HepG2 (cell line): ENCODE results near the gene IDUA. TPM values are rescaled to one million over a fixed set of nuclear protein-coding genes. Genes with fewer than 3 reads are reported as not detected.

ENCODE experiments used
- ATAC-seq: fragments of 200-7000 bp; cut with Tn5 transposase; 3 replicates; pipeline ENCODE4 v1.9.1; 2020; ENCODE audit warnings: mild to moderate bottlenecking, moderate library complexity
- BruUV-seq: library from RNA; stranded (reverse); fragments of 400-500 nt; replicated peaks from 2 replicates; lab custom pipeline; 2021; lab: Mats Ljungman, UMichigan
- CTCF ChIA-PET: fragments of 300-600 bp; formaldehyde crosslinking; extraction: SDS; loops from one replicate; lab custom pipeline; 2021; ENCODE audit warnings: low total read pairs, inconsistent platforms, low intra/inter-chr PET ratio; lab: Yijun Ruan, JAX
- POLR2A ChIA-PET: fragments of 350-600 bp; sonication (Branson Sonifier 250); formaldehyde crosslinking; loops from one replicate; lab custom pipeline; 2020; ENCODE audit warnings: antibody characterized with exemption, inconsistent platforms; lab: Yijun Ruan, JAX
- DNase-seq: peaks from one replicate; pipeline ENCODE4 v3.0.0-alpha.2; 2015; ENCODE audit warnings: low spot score
- FAIRE-seq: peaks from 3 replicates; lab custom pipeline; 2011; peaks lifted over from hg19 to GRCh38; lab: Jason Lieb, UNC
- H2AFZ ChIP-seq: one replicate; pipeline ENCODE4 v1.6.1; 2011; ENCODE audit warnings: low read length, inconsistent platforms
- H3K27ac ChIP-seq: fragments of 300-600 bp; 3 replicates; pipeline ENCODE4 v1.8.0; 2011; ENCODE audit warnings: mixed run types, mild to moderate bottlenecking, mixed read lengths, low read length, inconsistent platforms; ENCODE audit not compliant: insufficient read depth; ENCODE audit errors: extremely low read length
- H3K27me3 ChIP-seq, 2 experiments: fragments of 200-600 bp in 1 of 2; 2 replicates in 1 of 2; 3 replicates in 1 of 2; pipeline versions ENCODE4 v1.6.0 to v1.8.0; 2011; ENCODE audit warnings: low read length in 2 of 2, mild to moderate bottlenecking in 2 of 2, moderate library complexity in 2 of 2, inconsistent platforms in 1 of 2; ENCODE audit not compliant: insufficient read depth in 2 of 2, control insufficient read depth in 1 of 2
- H3K36me3 ChIP-seq, 2 experiments: fragments of 200-600 bp in 1 of 2; replicated peaks in 1 of 2; 2 replicates in 1 of 2; 3 replicates in 1 of 2; pipeline versions ENCODE4 v1.5.1 to v1.8.0; 2011; ENCODE audit warnings: low read length in 2 of 2, inconsistent platforms in 1 of 2; ENCODE audit not compliant: insufficient read depth in 2 of 2, control insufficient read depth in 1 of 2
- H3K4me1 ChIP-seq: 2 replicates; pipeline ENCODE4 v1.5.1; 2012; ENCODE audit warnings: low read length, inconsistent platforms; ENCODE audit not compliant: insufficient read depth
- H3K4me2 ChIP-seq: 2 replicates; pipeline ENCODE4 v1.6.0; 2011; ENCODE audit warnings: low read depth, low read length, inconsistent platforms
- H3K4me3 ChIP-seq, 3 experiments: fragments of 200-600 bp in 1 of 3; sonication (generic), shearing (Covaris generic) in 1 of 3; replicated peaks in 1 of 3; 2 replicates each; pipeline ENCODE4 v1.5.1; 2011 to 2016; ENCODE audit warnings: low read length in 3 of 3, inconsistent platforms in 2 of 3, low read depth in 2 of 3, mild to moderate bottlenecking in 2 of 3, control low read depth in 1 of 3, mixed read lengths in 1 of 3; ENCODE audit not compliant: insufficient read depth in 1 of 3
- H3K79me2 ChIP-seq: one replicate; pipeline ENCODE4 v1.6.1; 2011; ENCODE audit warnings: low read length, inconsistent platforms; ENCODE audit not compliant: insufficient read depth
- H3K9ac ChIP-seq: 2 replicates; pipeline ENCODE4 v1.6.0; 2011; ENCODE audit warnings: mild to moderate bottlenecking, low read depth, low read length, inconsistent platforms; ENCODE audit not compliant: insufficient read depth
- H3K9me3 ChIP-seq: 2 replicates; pipeline ENCODE4 v1.5.1; 2012; ENCODE audit warnings: mild to moderate bottlenecking, low read length
- H4K20me1 ChIP-seq: 2 replicates; pipeline ENCODE4 v1.6.0; 2011; ENCODE audit warnings: inconsistent platforms, mild to moderate bottlenecking, low read length, moderate library complexity; ENCODE audit not compliant: insufficient read depth
- AGO2 ChIP-seq: fragments of 200-400 bp; formaldehyde crosslinking; optimal IDR thresholded peaks from 2 replicates; pipeline ENCODE3; 2017; ENCODE audit warnings: mild to moderate bottlenecking, low read depth, low read length, moderate library complexity
- HOXD1 ChIP-seq: sonication (generic); formaldehyde crosslinking; IDR thresholded peaks from 2 replicates; pipeline ENCODE4 v1.5.0; 2020; ENCODE audit warnings: missing genetic modification reagents
- RBFOX2 ChIP-seq: fragments of 200-400 bp; formaldehyde crosslinking; IDR thresholded peaks from 2 replicates; pipeline ENCODE4 v1.6.1; 2017; ENCODE audit warnings: low read depth, mild to moderate bottlenecking, low read length
- RBM39 ChIP-seq: fragments of 200-400 bp; formaldehyde crosslinking; IDR thresholded peaks from one replicate; pipeline ENCODE4 v1.6.1; 2018; ENCODE audit warnings: antibody characterized with exemption, mild to moderate bottlenecking, low read depth, low read length; ENCODE audit not compliant: poor library complexity, severe bottlenecking
- WGBS: methylation state at CpG from one replicate; pipeline ENCODE4 v1.1.6; 2017; ENCODE audit warnings: low lambda C conversion rate; 5-methylcytosine and 5-hydroxymethylcytosine counted together
- in situ Hi-C: cut with HindIII; loops from 2 replicates; pipeline ENCODE4 v1.10.0; 2017; ENCODE audit warnings: low pct_unique_long_range_greater_than_20kb; ENCODE audit not compliant: extremely low pct_ligation_motif_present
- intact Hi-C: fragments of 100-400 bp; cut with micrococcal nuclease; formaldehyde crosslinking; loops from one replicate; pipeline ENCODE4 v1.10.0; 2022; ENCODE audit not compliant: unreplicated experiment
- polyA plus RNA-seq, 8 experiments: library from polyadenylated mRNA; depleted of rRNA in 3 of 8; stranded (reverse) in 7 of 8; unstranded in 1 of 8; fragments of >200 nt; fragmentation: Illumina TruSeq in 4 of 8; extraction: Trizol in 4 of 8; gene quantifications; 2 replicates each; pipeline versions ENCODE4 v1.2.1 to v1.2.3, GENCODE V29; 2011 to 2016; ENCODE audit warnings: low read depth in 4 of 8, missing spikeins in 1 of 8, mixed read lengths in 1 of 8; ENCODE audit not compliant: insufficient read depth in 1 of 8
- total RNA-seq, 5 experiments: library from RNA; depleted of rRNA; stranded (reverse); fragments of >200 nt; fragmentation: Illumina TruSeq; extraction: Trizol; gene quantifications; 2 replicates each; pipeline ENCODE4 v1.2.3, GENCODE V29; 2016; ENCODE audit warnings: low read depth in 1 of 5
- TF ChIP-seq, protein P1 (sequence below): sonication (generic); formaldehyde crosslinking; IDR thresholded peaks from 2 replicates; pipeline ENCODE4 v1.4.0; 2020; ENCODE audit warnings: missing genetic modification reagents
- TF ChIP-seq, protein P2 (sequence below): sonication (generic); formaldehyde crosslinking; IDR thresholded peaks from 2 replicates; pipeline ENCODE4 v1.8.1; 2022; ENCODE audit warnings: low read depth, mild to moderate bottlenecking, missing genetic modification reagents

The IDUA gene
- total and polyA plus RNA-seq, 2 of the 13 experiments (the other 11 are each of a cell fraction or from before 2014, with no cell fraction given), result 0.77 to 1.0 TPM

DNA sequence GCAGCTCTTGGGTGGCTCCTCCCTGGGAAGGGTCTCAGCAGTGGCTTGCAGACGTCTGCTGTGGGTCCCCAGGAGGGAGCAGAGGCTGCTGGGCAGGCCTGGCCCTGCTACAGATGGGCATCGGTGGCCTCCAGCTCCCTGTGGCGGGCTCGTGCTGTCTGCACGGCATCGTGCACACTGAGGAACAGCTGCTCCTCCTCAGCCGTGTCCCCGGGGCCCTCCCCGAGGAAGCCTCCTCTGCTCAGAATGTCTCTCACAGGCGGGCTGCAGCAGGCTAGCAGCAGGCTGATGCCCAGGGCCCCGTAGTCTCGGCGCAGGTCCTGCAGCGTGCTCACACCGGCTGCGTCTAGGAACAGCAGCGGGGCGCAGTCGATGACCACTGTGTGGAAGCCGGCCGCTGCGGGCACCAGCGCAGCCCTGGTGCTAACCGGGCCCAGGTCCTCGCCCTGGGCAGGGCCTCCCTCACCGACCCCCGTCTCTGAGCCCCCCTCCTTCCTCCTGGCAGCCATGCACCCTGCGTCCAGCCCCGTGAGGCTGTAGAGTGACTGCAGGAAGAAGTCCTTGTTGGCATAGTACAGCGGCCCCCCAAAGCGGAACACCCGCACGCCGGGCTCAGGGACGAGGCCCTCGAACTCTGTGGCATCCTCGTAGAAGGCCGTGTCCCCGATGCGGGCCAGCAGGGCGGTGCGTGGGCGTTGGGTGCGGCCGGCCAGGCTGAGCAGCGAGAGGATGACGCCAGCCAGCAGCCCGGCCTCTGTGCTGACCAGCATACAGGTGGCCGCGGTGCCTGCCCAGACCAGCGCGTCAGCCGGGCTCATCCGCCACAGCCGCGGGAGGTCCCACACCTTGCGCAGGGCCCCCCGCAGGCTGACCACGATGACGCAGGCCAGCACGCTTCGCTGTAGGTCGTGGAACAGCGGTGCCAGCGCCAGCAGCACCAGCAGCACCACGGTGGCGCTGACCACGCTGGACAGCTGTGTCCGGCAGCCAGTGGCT is 2.2 kb downstream of the IDUA start:
- ChIA-PET CTCF (no interaction called here), POLR2A (no interaction called here)
- TF ChIP-seq RBFOX2 (peak; percentile 69), RBM39 (peak; percentile 31), AGO2 (peak; percentile 16), HOXD1 (no peak)
- TF ChIP-seq, protein P1, sequence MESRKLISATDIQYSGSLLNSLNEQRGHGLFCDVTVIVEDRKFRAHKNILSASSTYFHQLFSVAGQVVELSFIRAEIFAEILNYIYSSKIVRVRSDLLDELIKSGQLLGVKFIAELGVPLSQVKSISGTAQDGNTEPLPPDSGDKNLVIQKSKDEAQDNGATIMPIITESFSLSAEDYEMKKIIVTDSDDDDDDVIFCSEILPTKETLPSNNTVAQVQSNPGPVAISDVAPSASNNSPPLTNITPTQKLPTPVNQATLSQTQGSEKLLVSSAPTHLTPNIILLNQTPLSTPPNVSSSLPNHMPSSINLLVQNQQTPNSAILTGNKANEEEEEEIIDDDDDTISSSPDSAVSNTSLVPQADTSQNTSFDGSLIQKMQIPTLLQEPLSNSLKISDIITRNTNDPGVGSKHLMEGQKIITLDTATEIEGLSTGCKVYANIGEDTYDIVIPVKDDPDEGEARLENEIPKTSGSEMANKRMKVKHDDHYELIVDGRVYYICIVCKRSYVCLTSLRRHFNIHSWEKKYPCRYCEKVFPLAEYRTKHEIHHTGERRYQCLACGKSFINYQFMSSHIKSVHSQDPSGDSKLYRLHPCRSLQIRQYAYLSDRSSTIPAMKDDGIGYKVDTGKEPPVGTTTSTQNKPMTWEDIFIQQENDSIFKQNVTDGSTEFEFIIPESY, result peak; percentile 77
- TF ChIP-seq, protein P2, sequence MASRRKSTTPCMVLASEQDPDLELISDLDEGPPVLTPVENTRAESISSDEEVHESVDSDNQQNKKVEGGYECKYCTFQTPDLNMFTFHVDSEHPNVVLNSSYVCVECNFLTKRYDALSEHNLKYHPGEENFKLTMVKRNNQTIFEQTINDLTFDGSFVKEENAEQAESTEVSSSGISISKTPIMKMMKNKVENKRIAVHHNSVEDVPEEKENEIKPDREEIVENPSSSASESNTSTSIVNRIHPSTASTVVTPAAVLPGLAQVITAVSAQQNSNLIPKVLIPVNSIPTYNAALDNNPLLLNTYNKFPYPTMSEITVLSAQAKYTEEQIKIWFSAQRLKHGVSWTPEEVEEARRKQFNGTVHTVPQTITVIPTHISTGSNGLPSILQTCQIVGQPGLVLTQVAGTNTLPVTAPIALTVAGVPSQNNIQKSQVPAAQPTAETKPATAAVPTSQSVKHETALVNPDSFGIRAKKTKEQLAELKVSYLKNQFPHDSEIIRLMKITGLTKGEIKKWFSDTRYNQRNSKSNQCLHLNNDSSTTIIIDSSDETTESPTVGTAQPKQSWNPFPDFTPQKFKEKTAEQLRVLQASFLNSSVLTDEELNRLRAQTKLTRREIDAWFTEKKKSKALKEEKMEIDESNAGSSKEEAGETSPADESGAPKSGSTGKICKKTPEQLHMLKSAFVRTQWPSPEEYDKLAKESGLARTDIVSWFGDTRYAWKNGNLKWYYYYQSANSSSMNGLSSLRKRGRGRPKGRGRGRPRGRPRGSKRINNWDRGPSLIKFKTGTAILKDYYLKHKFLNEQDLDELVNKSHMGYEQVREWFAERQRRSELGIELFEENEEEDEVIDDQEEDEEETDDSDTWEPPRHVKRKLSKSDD (CRISPR knock-in tag), result 0 out of 2 replicates have a peak, but pooled peaks have one; percentile 22
- Histone ChIP-seq H3K79me2 (peaks cover 16% of the 10 kb centered on the region), H3K36me3 (peaks cover 9 to 15% of the 10 kb centered on the region in 2 experiments; a peak in 4 of 5 replicates), H4K20me1 (no peaks in the 10 kb centered on the region), H2AFZ (no peak overlapping the region), H3K27ac (peak overlapping the region; percentile 5), H3K4me3 (no peak overlapping the region), H3K9me3 (no peaks in the 10 kb centered on the region), H3K27me3 (no peaks in the 10 kb centered on the region; a peak in 1 of 5 replicates), H3K4me1 (peaks cover 53% of the 10 kb centered on the region), H3K9ac (no peak overlapping the region), H3K4me2 (no peak overlapping the region)
- in situ Hi-C loops (loop anchor here (5.0 to 10.0 kb wide), 2 partner anchors 57 to 174 kb away; partner anchors contain the start of genes GAK and TMEM175), intact Hi-C loops (no loop called here)
- DNase-seq (no peak), FAIRE-seq (no peak), ATAC-seq (no peak)
- no TSS peak for BruUV-seq
- WGBS, result 94% methylated on average over 22 of the region's 69 CpGs
